Spleen (tissue), 11 donors: Measurements from ENCODE around the gene RASSF3. TPM values are rescaled to one million over a fixed set of nuclear protein-coding genes. Genes with fewer than 3 reads are reported as not detected.
"Not testable (repeated sequence)": the region's sequence is repeated elsewhere in the genome, so short reads cannot be mapped to it uniquely, and the experiment has no call there.

Source experiments
- DNase-seq: peaks from one replicate; pipeline ENCODE4 v3.0.0-alpha.2; 2020
- H3K27ac ChIP-seq, 8 donors: fragments of 200-600 bp; sonication (generic) in 7 of 8; 1 replicate in 4 of 8; 2 replicates in 4 of 8; pipeline versions ENCODE4 v1.5.0 to v1.8.0; 2016 to 2021; ENCODE audit warnings: inconsistent platforms in 4 of 8, mild to moderate bottlenecking in 4 of 8, moderate library complexity in 1 of 8
- H3K27me3 ChIP-seq, 7 donors: fragments of 200-600 bp; sonication (generic) in 6 of 7; replicated peaks in 1 of 7; 1 replicate in 4 of 7; 2 replicates in 3 of 7; pipeline versions ENCODE4 v1.5.0 to v1.8.0; 2016 to 2021; ENCODE audit warnings: inconsistent platforms in 3 of 7, mild to moderate bottlenecking in 1 of 7
- H3K36me3 ChIP-seq, 6 donors: fragments of 200-600 bp; sonication (generic) in 5 of 6; 1 replicate in 4 of 6; 2 replicates in 2 of 6; pipeline versions ENCODE4 v1.5.0 to v1.8.0; 2016 to 2021; ENCODE audit warnings: inconsistent platforms in 2 of 6
- H3K4me1 ChIP-seq, 6 donors: fragments of 200-600 bp; sonication (generic) in 5 of 6; 1 replicate in 3 of 6; 2 replicates in 3 of 6; pipeline versions ENCODE4 v1.5.0 to v1.8.0; 2016 to 2021; ENCODE audit warnings: inconsistent platforms in 3 of 6
- H3K4me3 ChIP-seq, 8 donors: fragments of 200-600 bp; sonication (generic) in 7 of 8; 1 replicate in 4 of 8; 2 replicates in 4 of 8; pipeline versions ENCODE4 v1.5.0 to v1.8.0; 2016 to 2021; ENCODE audit warnings: inconsistent platforms in 4 of 8, mild to moderate bottlenecking in 4 of 8, moderate library complexity in 2 of 8
- H3K9me3 ChIP-seq, 8 donors: fragments of 200-600 bp; sonication (generic) in 7 of 8; 1 replicate in 4 of 8; 2 replicates in 4 of 8; pipeline versions ENCODE4 v1.5.0 to v1.8.0; 2016 to 2021; ENCODE audit warnings: inconsistent platforms in 4 of 8
- CTCF ChIP-seq, 11 experiments: fragments of 200-600 bp in 7 of 11; fragments of 450-650 bp in 4 of 11; sonication (generic) in 4 of 11; IDR thresholded peaks in 8 of 11; conservative IDR thresholded peaks in 3 of 11; 1 replicate in 7 of 11; 2 replicates in 4 of 11; pipeline versions ENCODE4 v1.4.0 to v1.8.0; 2016 to 2021; ENCODE audit warnings: antibody characterized with exemption in 11 of 11, inconsistent platforms in 4 of 11, mild to moderate bottlenecking in 1 of 11
- POLR2A ChIP-seq, 3 donors: fragments of 450-650 bp; IDR thresholded peaks; one replicate each; pipeline ENCODE4 v1.5.1; 2017; ENCODE audit warnings: antibody characterized with exemption in 3 of 3, mild to moderate bottlenecking in 1 of 3
- POLR2AphosphoS5 ChIP-seq, 3 donors: sonication (generic); formaldehyde crosslinking; IDR thresholded peaks; one replicate each; pipeline ENCODE4 v1.5.1; 2017; ENCODE audit warnings: antibody characterized with exemption in 3 of 3
- WGBS, 5 donors: extraction: QIAGEN DNeasy Blood & Tissue Kit in 3 of 5; methylation state at CpG; one replicate each; pipeline versions ENCODE4 v1.1.5 to v1.1.7; 2013 to 2018; 5-methylcytosine and 5-hydroxymethylcytosine counted together
- intact Hi-C: fragments of 100-400 bp; cut with DNase I; formaldehyde crosslinking; loops from one replicate; pipeline ENCODE4 v1.15.0; 2023; ENCODE audit warnings: low total_unique reads
- polyA plus RNA-seq, 3 donors: library from polyadenylated mRNA; stranded (reverse); fragments of 200-250 nt; gene quantifications; one replicate each; pipeline ENCODE4 v1.2.1, GENCODE V29; 2013
- total RNA-seq, 7 donors: library from RNA; depleted of rRNA in 3 of 7; stranded (reverse); fragments of >200 nt in 3 of 7; fragmentation: NEBNext Ultra II Directional in 4 of 7; extraction: Animal tissue kit (Norgen Biotek cat#: 25700) in 4 of 7; gene quantifications; one replicate each; pipeline versions ENCODE4 v1.1.0 to v1.2.1, GENCODE V29; 2016 to 2021
- donor health status: healthy with polysubstance abuse.
- donor health status: DM: no; HTN: no; CAD: no; lungs with moderate emphysema.
- donor health status: DM: no; HTN: no; CAD: no.
- donor health status: Bipolar disorder and iron deficiency.
- donor health status: healthy.
- donor health status: DM: no; HTN: no; CAD: no.
- donor health status: DM: yes; HTN: yes; CAD: no.

The RASSF3 gene
- total and polyA plus RNA-seq, 10 donors, result 31.0 to 120 (median 91.0) TPM

GRCh38 chr12:64624035-64624434 is 13.7 kb downstream of the RASSF3 start:
- no peaks in the 10 kb centered on the region for H3K27me3 ChIP-seq
- H3K27ac ChIP-seq, result peak overlapping the region; percentile 2 to 99 (median 86)
- intact Hi-C loops, result no loop called here
- DNase-seq, result no peak
- peaks cover 0 to 4% (median 0%) of the 10 kb centered on the region in 6 donors for H3K36me3 ChIP-seq
- peak overlapping the region in 1 of 8 donors; percentile 6 for H3K4me3 ChIP-seq
- WGBS, 5 donors, result 81 to 92% (median 89%) methylated on average over 4 of the region's 4 CpGs
- TF ChIP-seq CTCF (IDR thresholded peaks at IDR 0.05 in 8 of 11, conservative IDR thresholded peaks at IDR 0.05 in 3 of 11) (no peak), POLR2AphosphoS5 (IDR thresholded peaks at IDR 0.05) (no peak), POLR2A (IDR thresholded peaks at IDR 0.05) (no peak)
- H3K4me1 ChIP-seq, result peaks cover 56 to 100% (median 96%) of the 10 kb centered on the region in 6 donors
- no peaks in the 10 kb centered on the region for H3K9me3 ChIP-seq

DNA sequence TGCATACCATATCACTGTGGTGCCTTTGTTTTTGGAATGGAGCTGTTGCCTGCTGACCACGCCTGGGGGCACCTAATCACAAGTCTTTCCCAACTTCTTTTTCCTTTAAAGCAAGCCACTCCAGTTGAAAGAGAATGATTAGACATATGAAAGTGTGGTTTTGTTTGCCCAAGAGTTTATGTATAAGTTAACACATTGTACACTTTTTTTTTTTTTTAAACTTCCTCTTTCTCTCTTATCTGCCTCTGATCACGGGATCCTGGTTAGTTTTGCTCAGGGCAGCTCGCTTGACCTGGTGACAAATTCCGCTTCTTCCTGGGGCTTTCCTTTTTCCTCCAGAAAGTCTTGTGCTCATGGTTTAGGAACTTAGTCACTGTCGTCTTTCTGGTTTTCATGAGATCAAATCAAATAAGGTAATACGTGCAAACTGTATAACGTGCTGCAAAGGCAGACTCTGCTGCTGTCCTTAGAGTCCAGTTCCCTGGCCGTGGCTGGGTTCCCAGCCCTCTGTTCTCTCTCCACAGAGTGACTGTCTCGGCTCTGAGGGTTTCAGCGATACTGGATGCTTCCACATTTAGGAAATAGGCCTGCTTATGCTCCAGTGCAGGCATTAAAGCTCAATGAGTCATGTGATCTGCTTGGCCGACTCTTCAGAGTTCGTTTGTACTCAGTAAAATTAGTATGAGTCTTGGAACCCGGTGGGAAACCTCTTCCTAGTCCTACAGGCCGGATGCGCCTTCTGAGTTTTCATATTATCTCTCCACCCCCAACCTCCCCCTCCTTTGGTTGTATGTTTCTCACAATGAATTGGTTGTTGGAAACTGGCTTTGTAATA is 15.2 kb downstream of the RASSF3 start:
- WGBS, 5 donors, result 6 to 8% (median 7%) methylated on average over 15 of the region's 15 CpGs
- no peak for DNase-seq
- peak overlapping the region in 7 of 8 donors; percentile 4 to 61 (median 26) for H3K4me3 ChIP-seq

DNA sequence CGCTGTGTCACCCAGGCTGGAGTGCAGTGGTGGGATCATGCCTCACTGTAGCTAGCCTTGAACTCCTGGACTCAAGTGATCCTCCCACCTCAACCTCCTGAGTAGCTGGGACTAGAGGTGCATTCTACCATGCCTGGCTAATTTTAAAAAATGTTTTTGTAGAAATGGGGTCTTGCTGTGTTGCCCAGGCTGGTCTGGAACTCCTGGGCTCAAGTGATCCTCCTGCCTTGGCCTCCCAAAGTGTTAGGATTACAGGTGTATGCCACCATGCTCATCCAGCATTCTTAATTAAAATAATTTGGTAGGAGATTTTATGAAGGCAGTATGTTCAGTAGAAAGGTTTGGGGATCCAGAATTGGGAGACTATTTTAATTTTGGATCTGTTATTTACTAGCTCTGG is 16.3 kb downstream of the RASSF3 start:
- intact Hi-C loops, result not testable (repeated sequence)

More for the DNA sequence above, 15.2 kb downstream of the RASSF3 start:
- intact Hi-C loops, result no loop called here
- Histone ChIP-seq H3K36me3 (peaks cover 0 to 16% (median 0%) of the 10 kb centered on the region in 6 donors), H3K9me3 (no peaks in the 10 kb centered on the region), H3K27me3 (no peaks in the 10 kb centered on the region), H3K4me1 (peaks cover 50 to 100% (median 88%) of the 10 kb centered on the region in 6 donors), H3K27ac (peak overlapping the region; percentile 66 to 99 (median 89))
- TF ChIP-seq CTCF (IDR thresholded peaks at IDR 0.05 in 8 of 11, conservative IDR thresholded peaks at IDR 0.05 in 3 of 11) (no peak), POLR2AphosphoS5 (IDR thresholded peaks at IDR 0.05) (peak in 2 of 3 donors; percentile 57 to 64), POLR2A (IDR thresholded peaks at IDR 0.05) (no peak)

GRCh38 chr12:64627771-64628170 is 17.5 kb downstream of the RASSF3 start:
- H3K27ac ChIP-seq, result peak overlapping the region; percentile 12 to 99 (median 89)
- DNase-seq, result no peak
- peaks cover 0 to 27% (median 0%) of the 10 kb centered on the region in 6 donors for H3K36me3 ChIP-seq
- intact Hi-C loops, result no loop called here
- H3K9me3 ChIP-seq, result peaks cover 0 to under 1% (median 0%) of the 10 kb centered on the region in 8 donors
- H3K4me3 ChIP-seq, result no peak overlapping the region
- H3K27me3 ChIP-seq, result no peaks in the 10 kb centered on the region
- H3K4me1 ChIP-seq, result peaks cover 48 to 100% (median 86%) of the 10 kb centered on the region in 6 donors
- TF ChIP-seq POLR2A (IDR thresholded peaks at IDR 0.05) (no peak), POLR2AphosphoS5 (IDR thresholded peaks at IDR 0.05) (no peak), CTCF (IDR thresholded peaks at IDR 0.05 in 8 of 11, conservative IDR thresholded peaks at IDR 0.05 in 3 of 11) (no peak)

More for the DNA sequence above, 16.3 kb downstream of the RASSF3 start:
- H3K27ac ChIP-seq, result peak overlapping the region; percentile 66 to 99 (median 89)
- DNase-seq, H3K27me3 ChIP-seq, H3K9me3 ChIP-seq, H3K4me3 ChIP-seq: not testable (repeated sequence)
- WGBS, 5 donors, result 95 to 100% (median 100%) methylated on average over 1 of the region's 1 CpG
- H3K4me1 ChIP-seq, result peaks cover 48 to 100% (median 86%) of the 10 kb centered on the region in 6 donors
- H3K36me3 ChIP-seq, result peaks cover 0 to 18% (median 0%) of the 10 kb centered on the region in 6 donors
